NCI-H510A (cell line): ENCODE measurements around the gene AP5M1.
A peak's percentile ranks its signal among the peaks of the same experiment; 100 is the strongest.
"Not testable (repeated sequence)": the region's sequence is repeated elsewhere in the genome, so short reads cannot be mapped to it uniquely, and the experiment has no call there.

Experiments used
- DNase-seq: peaks from one replicate; lab custom pipeline; 2025; lab: John Stamatoyannopoulos, UW

AP5M1 gene

GRCh38 chr14:57291692-57292647 lies 23.2 kb downstream of the AP5M1 start:
- DNase-seq: no peak

- no peak for DNase-seq
Measured at GRCh38 chr14:57293866-57294837, 25.4 kb downstream of the AP5M1 start.

DNA sequence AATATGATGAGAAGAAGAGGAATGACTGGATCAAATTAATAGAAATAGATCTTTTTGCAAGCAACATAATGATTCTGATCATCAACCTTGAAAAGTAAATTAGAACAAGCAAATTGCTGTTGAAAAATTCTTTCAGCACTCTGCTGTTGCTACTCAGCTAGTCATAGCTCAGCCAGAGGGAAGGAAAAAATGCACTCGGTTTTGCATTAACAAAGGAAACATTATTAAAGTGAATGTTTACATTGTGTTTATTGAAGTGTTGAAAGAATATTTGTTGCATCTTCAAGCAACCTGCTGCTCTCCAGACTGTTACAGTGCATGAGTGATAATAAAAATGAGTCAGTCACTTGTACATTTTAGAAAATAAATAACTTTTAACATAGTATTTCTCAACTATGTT lies 26.5 kb downstream of the AP5M1 start:
- no peak for DNase-seq

DNA sequence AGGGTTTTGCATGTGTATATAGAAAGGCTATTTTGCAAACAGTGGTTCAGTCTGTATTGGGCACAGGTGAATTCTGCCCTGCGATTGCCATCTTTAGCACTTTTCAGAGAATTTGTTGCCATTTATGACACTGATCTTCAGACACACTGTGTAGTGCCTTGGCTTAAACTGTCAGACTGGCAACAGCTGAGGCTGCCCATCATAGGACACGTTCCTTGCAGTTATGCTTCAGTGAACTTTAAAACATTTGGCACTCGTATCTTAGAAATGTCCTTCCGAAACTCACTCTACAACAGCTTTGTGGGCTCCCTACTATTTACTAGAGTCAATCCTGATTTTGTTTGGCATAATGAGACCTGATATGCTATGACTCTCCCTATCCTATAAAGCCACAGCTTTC lies 29.1 kb downstream of the AP5M1 start:
- no peak for DNase-seq

DNA sequence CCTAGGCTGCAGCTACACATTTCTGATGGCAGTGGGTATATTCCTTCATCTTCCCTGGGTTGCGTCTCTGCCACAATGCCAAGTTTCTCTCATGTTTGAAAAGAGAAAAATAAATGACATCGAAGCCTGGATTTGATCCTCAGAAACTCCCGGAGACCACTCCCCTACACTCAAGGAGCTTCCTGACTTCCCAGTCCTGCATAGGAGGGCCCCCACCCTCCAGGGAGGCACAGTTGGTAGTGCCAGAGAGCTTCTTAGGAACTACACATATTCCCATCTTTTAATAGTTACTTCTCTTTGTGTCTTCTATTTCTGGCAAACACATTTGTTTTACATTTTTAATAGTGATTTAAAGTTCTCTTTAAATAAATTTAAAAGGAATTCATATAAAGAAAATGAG lies 30.7 kb downstream of the AP5M1 start:
- no peak for DNase-seq

- DNase-seq: no peak
Measured at GRCh38 chr14:57302883-57303282, 34.1 kb downstream of the AP5M1 start.

DNA sequence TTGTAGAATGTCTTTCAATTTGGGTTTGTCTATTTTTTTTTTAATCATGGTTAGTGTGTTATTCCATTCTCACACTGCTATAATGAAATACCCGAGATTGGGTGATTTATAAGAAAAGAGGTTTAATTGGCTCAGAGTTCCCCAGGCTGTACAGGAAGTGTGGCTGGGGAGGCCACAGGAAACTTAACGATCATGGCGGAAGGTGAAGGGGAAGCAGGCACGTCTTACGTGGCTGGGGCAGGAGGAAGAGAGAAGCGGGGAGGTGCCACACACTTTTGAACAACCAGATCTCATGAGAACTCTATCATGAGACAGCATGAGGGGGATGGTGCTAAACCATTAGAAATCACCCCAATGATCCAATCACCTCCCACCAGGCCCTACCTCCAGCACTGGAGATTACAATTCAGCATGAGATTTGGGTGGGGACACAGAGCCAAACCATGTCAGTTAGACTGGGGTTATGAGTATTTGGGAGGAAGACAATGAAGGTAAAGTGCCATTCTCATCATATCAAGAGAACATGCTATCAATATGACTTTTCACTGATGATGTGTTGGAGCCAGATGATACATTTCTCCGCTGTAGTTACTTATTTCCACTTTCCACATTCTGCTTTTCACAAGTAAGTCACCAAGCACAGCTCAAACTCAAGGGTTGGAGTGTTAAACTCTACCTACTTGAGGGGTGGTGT lies 45.8 kb downstream of the AP5M1 start:
- DNase-seq: no peak

- peak; percentile 53 for DNase-seq
Measured at GRCh38 chr14:57317248-57317833, 48.6 kb downstream of the AP5M1 start.

DNA sequence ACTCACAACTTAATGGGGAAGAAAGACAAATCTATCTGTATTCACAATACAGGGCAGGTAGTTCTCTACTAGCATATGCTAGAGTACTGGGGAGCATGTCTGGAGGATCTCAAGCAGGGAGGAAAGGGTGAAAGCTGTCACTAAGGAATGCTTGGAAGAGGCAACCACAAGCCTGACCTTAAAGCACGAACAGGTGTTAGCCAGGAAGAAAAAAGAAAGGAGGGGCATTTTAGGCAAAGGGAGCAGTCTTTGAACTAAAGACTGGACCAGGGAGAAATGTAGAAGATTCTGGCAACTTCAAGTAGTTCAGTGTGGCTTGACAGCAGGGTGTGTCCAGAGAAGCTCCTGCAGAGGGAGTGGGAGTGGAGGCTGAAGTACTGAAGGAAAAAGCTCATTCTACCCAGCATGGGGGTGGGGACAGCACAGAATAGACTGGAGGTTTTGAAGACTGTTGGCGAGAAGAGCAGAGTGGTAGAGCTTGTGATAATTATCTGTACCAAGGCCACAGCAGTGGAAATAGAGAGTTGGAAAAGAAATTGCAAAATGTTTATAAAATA lies 50.9 kb downstream of the AP5M1 start:
- no peak for DNase-seq

GRCh38 chr14:57323721-57324120 lies 55.0 kb downstream of the AP5M1 start:
- DNase-seq: no peak

GRCh38 chr14:57326253-57326652 lies 57.5 kb downstream of the AP5M1 start:
- no peak for DNase-seq

DNA sequence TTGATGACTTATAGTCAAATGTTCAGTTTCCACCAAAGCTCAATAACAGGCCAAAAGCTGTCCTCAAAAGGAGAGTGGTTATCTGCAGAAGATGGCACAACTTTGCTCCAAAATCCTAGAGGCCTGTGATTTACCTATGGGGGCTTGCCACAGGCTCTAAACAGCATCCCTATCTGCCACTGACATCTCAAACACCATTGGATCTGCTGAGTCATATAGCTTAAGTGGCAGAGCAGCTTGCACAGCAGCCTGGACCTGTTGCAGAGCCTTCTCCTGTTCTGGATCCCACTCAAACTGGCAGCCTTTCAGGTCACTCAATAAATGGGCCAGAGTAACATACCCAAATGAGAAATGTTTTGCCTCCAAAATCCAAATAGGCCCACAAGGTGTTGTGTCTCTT lies 61.1 kb downstream of the AP5M1 start:
- DNase-seq: no peak

DNA sequence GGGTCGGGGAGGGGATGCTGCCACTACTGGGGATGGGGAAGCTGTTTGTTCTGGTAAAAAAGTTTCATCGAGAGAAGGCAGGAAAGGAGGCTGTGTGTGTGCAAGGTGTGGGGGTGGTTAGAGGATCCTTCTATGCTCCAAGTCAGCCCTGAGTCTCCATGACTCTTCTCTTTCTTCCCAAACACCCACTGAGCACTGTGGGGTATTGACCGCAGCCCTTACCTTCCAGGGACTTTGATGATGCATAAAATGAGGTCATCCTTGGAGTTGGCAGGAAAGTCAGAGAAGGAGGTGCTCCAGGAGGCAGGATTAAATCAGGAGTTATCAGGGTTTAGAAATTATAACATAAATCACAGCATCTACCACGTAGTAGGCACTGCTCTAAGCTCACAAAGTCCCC lies 63.7 kb downstream of the AP5M1 start:
- DNase-seq: not testable (repeated sequence)

- DNase-seq: not testable (repeated sequence)
Measured at GRCh38 chr14:57333726-57334125, 65.0 kb downstream of the AP5M1 start.

- DNase-seq: not testable (repeated sequence)
Measured at GRCh38 chr14:57343545-57344297, 75.0 kb downstream of the AP5M1 start.

GRCh38 chr14:57345106-57345505 lies 76.3 kb downstream of the AP5M1 start:
- no peak for DNase-seq

GRCh38 chr14:57346741-57347140 lies 78.0 kb downstream of the AP5M1 start:
- DNase-seq: peak; percentile 1
